ENCODE measurements around the gene HPCA.

HPCA gene

GRCh38 chr1:32886004-32886827 lies at the start of gene HPCA:
Gene HPCA (plus strand): TSS chr1:32886491. CDS start chr1:32888899, 2,408 bp downstream.
- DNase-seq, result peak; percentile 34

- DNase-seq, result no peak
Measured at GRCh38 chr1:32848354-32849063, 37.8 kb upstream of the HPCA start.

- DNase-seq, result no peak
Measured at GRCh38 chr1:32855861-32856617, 30.3 kb upstream of the HPCA start.

DNA sequence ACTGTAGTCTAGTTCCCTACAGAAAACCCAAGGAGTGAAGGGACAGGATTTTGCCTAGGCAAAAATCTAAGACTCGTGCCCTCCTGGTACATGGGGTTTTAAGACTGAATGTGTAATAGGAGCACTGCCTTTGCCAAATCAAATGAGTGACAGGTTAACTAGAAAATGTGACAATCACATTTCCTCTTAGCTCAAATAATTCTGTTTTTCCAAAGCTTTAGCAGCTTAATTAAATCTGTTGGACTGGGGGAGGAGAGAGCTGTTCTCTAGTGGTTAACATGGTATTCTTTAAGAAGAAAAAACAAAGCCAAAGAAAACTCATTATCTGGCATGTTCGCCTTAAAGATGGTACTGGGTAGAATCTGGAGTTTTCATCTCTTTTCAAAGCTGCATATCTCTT lies 28.2 kb upstream of the HPCA start:
- DNase-seq, result no peak

DNA sequence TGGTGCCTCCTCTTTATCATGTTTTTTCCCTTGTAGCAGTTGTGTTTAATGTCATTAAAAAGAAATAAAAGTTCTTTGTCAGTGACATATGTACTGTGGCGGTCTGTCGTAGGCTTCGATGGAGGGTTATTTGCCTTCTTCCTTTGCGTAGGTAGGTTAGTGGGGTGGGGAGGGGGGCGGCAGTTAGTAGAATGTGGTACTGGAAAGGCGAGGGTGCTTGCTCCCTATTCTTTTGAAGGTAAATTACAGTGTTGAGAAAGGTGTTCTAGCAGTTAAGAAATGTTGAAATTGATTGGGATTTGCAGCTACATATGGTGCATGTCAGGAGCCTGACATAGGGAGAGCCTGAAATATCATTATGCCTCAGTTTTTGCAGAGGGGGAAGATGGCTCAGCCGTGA lies 27.5 kb upstream of the HPCA start:
- no peak for DNase-seq

DNA sequence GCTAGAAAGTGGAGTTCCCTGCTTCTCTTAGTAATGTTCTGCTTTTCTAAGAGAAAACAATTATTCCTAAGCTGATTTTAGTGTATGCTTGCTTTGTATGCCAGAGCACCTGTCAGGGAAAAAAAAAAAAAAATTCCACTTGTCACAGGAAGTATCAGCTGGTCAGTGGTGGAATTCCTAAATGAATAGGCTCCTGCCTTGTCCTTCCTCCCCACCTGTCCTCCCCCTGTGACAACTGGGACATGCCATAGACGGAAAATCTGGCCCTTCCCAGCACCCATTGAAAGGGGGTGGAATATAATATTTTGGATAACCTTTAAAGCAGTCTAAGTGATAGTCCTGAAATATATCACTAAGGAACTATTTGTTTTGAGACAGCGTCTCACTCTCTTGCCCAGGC lies 26.4 kb upstream of the HPCA start:
- DNase-seq, result no peak

DNA sequence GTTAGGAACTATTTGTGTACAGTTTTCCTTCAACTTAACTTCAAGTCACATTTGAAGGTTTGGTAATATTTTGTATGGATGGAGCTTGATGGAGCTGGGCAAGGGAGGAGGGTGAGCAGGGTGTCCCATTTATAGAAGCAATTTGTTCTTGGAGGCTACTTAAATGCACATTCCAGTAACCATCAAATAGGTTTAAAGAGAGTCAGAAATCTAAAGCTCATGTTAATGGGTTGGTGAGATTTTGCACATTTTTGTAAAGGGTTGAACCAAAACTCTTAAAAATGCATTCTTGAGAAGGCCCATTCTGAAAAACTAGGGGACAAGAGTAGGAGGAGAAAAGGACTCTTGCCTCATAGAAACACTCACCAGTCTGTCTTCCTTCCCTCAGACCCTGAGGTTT lies 25.7 kb upstream of the HPCA start:
- no peak for DNase-seq

DNA sequence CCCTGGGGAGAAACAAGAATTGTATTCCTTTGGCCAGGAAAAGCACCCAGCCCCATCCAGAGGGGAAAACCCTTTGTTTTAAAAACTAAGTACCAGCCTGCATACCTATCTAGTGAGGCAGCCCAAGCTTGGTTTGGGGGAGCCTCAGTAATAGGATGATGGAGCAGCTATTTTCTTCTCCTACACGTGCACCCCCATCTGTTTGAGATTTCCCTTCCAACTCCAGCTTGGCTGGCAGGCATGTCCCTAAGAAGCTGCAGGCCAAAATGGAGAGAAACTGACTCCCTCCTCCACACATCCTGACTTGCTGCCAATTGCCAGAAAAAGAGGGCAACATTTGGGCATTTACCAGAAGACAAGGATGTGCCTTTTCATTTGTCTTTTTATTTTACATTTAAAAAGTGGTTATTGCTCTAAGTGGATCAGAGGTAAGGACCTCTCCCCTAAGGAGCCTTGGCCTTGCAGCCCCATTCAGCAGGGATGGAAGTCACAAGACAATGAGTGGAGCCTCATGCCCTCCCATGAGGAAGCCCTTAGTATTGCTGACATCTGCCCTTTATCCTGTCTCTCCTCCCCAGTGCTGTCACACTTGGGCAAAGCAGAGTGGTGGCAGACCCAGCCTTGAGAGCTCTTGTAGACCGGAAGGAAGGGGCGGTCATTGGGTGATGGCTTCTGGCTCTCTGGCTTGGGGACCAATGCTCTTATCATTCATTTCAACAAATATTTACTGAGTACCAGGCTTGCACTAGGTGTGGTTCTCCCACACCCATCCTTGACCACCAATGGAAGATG lies 24.2 kb upstream of the HPCA start:
- DNase-seq, result no peak

- DNase-seq, result no peak
Measured at GRCh38 chr1:32863218-32863880, 22.9 kb upstream of the HPCA start.

- no peak for DNase-seq
Measured at GRCh38 chr1:32863881-32864245, 22.4 kb upstream of the HPCA start.

DNA sequence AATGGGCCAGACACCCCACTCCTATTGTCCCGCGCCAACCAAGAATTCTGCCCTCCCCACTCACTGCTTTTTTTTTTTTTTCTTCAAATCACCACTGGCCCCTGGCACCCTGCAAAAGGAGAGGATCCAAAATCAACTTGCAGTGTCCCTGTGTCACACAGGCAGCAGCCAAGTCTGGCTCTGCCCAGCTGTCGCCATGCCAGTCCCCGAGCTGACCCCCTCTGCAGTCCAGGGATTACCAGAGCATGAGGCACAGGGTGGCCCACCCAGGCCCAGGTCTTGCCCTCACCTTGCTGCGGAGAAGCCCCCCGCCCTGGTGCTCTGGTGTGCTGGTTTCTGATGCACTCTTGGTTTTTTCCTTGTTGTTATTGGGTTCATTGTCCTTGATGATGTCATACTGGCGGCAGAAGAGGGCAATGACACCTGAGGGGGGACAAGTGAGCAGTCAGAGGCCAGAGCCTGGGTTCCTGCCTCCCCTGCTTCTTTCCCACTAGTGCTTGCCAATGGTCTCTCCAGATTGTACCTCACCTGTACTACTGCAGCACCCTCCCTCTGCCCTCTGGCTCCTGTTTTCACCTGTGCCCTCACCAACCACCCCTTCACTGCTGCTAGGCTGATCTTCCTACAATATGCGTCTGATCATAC lies 21.8 kb upstream of the HPCA start:
- no peak for DNase-seq

DNA sequence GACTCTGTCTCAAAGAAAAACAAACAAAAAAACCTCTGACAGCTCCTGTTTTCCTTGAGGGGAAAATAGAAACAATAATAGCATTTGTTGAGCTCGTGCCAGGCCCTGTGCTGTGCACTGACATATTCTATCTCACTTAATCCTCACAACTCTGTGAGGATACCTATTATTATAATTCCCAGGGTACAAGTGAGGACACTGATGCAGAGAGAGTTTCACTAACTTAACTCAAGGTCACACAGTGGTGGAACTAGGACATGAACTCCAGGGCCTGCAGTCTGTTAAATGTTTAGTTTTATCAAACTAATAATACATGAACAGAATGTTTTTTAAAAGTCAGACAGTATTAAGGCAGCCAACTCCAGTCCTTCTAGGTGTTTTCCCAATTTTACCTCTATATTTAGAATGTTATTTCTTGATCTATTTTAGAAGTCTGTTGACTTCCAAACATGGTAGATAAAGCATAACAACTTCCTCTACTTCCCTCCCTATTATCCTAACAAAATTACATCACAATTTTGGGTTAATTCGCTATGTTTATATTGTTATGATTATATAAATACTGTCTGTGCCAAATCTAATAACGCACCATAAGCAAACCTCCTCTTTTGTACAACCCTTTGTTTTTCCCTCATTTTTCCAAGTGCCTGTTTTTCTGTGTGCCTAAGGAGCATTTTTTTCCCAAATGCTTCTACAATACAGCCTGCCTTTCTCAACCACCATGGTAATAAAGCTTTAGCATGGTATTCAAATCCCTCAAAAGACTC lies 20.5 kb upstream of the HPCA start:
- DNase-seq, result no peak

DNA sequence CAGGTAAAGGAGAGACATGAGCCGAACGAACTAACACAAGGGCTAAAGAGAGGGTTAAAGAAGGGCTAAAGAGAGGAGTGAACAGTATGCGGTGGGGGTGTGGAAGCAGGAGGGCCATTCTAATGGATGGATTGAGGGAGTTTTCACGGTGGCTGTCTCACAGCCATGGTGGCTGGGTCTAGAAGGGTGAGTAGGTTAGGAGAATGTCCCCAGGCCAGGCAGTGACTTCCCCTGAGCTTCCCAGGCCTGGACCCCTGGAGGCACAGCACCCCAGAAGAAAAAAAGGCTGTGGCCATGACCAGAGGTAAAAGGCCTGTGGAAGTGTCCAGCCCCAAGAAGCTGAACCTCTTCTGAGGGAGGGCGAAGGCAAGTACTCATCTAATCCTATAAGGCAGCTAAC lies 19.1 kb upstream of the HPCA start:
- DNase-seq, result no peak

GRCh38 chr1:32867671-32868070 lies 18.6 kb upstream of the HPCA start:
- DNase-seq, result no peak

DNA sequence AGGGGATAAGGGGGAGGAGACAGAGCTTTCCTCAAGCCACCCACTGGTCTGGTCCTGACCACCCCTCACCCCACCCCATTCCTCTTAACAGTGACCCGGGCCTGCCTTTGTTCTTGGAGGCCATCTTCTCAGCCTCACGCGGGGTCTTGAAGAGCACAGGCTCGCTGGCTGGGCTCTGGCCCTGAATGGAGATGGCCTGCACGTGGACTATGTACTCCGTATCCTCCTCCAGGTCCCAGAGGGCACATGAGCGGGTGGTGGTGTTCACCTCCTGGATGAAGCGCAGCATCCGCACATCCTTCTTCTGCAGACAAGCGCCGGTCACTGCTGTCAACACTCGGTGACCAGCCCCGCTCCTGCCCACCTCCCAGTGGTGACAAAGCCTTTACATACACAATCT lies 18.2 kb upstream of the HPCA start:
- no peak for DNase-seq

- no peak for DNase-seq
Measured at GRCh38 chr1:32868806-32869455, 17.4 kb upstream of the HPCA start.

DNA sequence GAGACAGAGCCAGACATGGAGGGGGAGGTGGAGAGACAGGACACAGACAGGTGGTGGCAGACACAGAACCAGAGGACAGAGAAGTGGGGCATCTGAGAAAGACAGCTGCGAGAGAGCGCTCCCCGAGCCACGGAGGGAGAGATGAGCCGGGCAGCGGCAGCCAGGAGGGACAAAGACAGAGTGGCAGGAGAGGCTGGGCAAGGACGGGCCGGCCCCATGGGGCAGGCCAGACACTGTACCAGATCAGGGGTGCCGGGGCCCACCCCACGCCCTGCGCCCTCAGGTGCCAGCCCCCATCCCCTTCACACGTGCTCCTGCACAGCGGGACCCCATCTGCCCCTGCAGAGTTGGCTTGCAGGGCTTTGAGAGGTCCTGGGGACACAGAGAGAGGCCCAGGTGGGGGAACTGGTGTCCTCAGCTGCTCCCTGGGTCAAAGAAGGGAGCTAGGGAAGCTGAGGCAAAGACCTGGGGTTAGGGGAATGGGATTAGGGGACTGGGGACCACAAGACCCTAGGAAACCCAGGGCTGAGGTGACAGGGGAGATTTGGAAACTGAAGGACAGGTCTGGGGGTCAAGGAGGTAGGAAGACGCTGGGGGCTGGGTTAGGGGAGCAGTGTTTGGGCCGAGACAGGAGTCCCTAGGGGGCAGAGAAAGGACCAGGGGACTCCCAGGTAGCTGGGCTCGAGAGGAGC lies 16.2 kb upstream of the HPCA start:
- no peak for DNase-seq

GRCh38 chr1:32870615-32871363 lies 15.5 kb upstream of the HPCA start, which contains the start of gene FNDC5:
Gene FNDC5 (minus strand): TSS chr1:32870912.
- no peak for DNase-seq

Measured in kidney glomerular epithelial cell (primary cell).